Measurements from ENCODE around the gene EFCAB6. TPM values are rescaled to one million over a fixed set of nuclear protein-coding genes. Genes with fewer than 3 reads are reported as not detected.

The EFCAB6 gene
- total and polyA plus RNA-seq, 10 donors: 0.07 to 2.8 (median 0.78) TPM

DNA sequence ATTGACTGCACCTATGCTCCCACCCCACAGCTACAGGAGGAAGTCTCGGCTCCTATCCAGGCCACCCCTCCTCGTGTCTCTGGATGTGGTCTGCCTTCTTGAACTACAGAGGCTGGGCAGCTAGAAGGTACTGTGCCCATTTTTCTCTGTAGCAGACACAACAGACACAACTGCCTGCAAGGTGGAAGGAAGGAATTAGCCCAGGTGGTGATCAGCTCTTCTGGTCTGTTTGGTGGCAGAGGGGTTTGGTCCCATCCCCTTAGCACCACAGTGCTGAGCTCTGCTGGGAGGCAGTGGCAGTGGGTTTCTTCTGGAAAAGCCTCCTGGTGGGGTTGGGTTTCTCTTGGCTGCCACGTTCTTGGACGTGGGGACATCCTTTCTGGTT lies 267.8 kb downstream of the EFCAB6 start:
- TF ChIP-seq POLR2A (IDR thresholded peaks at IDR 0.05) (no peak), POLR2AphosphoS5 (IDR thresholded peaks at IDR 0.05) (no peak)
- TF ChIP-seq, protein P1, sequence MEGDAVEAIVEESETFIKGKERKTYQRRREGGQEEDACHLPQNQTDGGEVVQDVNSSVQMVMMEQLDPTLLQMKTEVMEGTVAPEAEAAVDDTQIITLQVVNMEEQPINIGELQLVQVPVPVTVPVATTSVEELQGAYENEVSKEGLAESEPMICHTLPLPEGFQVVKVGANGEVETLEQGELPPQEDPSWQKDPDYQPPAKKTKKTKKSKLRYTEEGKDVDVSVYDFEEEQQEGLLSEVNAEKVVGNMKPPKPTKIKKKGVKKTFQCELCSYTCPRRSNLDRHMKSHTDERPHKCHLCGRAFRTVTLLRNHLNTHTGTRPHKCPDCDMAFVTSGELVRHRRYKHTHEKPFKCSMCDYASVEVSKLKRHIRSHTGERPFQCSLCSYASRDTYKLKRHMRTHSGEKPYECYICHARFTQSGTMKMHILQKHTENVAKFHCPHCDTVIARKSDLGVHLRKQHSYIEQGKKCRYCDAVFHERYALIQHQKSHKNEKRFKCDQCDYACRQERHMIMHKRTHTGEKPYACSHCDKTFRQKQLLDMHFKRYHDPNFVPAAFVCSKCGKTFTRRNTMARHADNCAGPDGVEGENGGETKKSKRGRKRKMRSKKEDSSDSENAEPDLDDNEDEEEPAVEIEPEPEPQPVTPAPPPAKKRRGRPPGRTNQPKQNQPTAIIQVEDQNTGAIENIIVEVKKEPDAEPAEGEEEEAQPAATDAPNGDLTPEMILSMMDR (IDR thresholded peaks at IDR 0.05 in 8 of 11, conservative IDR thresholded peaks at IDR 0.05 in 3 of 11): no peak
- no peaks in the 10 kb centered on the region for H3K9me3 ChIP-seq
- no peaks in the 10 kb centered on the region for H3K4me1 ChIP-seq
- WGBS, 5 donors: 58 to 79% (median 62%) methylated on average over 4 of the region's 4 CpGs
- no peaks in the 10 kb centered on the region for H3K36me3 ChIP-seq
- H3K4me3 ChIP-seq: no peak overlapping the region
- H3K27me3 ChIP-seq (replicated peaks in 1 of 7): peaks cover 0 to 17% (median 0%) of the 10 kb centered on the region in 7 donors
- no peak for DNase-seq
- intact Hi-C loops (cut with DNase I; ENCODE audit: low total_unique reads): no loop called here
- no peak overlapping the region for H3K27ac ChIP-seq

DNA sequence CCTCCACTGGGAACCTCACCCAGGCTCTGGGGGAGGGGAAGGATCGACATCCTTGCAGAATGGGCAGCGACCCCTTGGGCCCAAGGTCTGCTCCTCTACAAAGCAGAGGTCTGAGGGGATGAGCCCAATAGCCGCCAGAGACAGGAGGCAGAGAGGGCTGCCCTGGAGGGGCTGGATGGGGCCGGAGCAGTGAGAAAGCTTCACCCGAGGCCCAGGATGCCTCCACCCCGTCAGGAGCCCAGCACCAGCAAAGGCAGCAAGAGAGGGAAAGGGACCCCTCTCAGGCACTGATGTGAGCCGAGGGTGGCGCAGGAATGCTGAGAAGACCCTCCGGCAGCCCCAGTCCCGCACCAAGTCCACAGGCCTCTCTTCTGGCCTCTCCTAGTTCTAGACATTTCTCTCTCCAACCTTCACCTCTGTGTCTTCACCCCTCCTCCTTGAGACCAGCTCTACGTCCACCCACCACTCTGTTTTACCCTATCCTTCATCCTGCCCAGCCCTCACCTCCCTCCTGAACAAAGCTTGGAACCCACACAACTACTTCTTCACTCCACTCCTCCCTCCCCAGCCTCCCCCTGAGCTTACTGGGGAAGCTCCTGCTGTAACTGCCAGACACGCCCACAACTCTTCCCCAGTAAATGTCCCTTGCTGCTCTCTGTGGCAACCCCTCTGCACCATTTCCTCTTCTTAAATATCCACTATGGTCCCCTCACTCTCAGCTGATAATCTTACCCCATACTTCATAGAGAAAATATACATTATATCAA lies 268.4 kb downstream of the EFCAB6 start:
- Histone ChIP-seq H3K27me3 (replicated peaks in 1 of 7) (peaks cover 0 to 17% (median 0%) of the 10 kb centered on the region in 7 donors), H3K27ac (no peak overlapping the region), H3K4me3 (no peak overlapping the region), H3K4me1 (no peaks in the 10 kb centered on the region), H3K36me3 (no peaks in the 10 kb centered on the region), H3K9me3 (no peaks in the 10 kb centered on the region)
- TF ChIP-seq POLR2A (IDR thresholded peaks at IDR 0.05) (no peak), POLR2AphosphoS5 (IDR thresholded peaks at IDR 0.05) (no peak)
- TF ChIP-seq, protein P1 (IDR thresholded peaks at IDR 0.05 in 8 of 11, conservative IDR thresholded peaks at IDR 0.05 in 3 of 11): no peak
- no peak for DNase-seq
- intact Hi-C loops (cut with DNase I; ENCODE audit: low total_unique reads): no loop called here
- 71 to 84% (median 79%) methylated on average over 7 to 12 of the region's 12 CpGs for WGBS, 5 donors

DNA sequence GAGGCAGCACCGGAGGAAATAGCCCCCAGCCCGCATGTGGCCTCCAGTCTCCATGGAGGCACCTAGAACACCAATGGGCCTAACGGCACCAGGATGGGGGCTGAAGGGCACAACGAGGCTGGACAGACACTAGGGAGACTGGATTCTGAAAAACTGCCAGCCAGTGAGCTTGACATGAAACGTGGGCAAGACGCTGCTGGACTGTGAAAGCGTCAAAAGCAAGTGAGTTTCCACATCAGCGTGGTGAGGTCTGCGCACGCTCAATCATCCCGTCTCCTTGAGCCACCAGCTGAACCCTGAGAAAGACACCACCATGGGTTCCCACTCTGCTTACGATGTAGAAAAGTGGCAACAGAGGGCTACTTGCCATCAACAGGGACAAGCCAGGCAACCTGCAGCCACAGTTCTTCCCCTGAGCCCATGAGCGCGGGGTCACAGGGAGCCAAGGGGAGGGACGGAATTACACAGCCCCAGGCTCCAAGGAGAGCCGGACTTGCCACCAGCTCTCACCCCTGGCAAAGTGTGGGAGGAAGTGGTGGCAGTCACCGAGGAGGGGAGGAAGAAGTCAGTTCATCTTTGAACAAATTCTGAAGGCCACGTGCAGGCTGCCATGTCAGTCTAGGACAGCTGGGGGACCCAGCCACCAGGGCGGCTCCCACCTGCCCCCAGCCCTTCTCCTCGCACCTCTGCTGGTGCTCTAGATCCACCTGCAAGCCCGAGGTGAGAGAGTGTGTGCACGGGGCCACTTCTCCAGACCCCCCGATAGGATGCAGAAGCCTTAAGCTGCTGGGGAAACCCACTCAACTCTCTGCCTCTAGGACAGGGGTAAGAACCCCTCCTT lies 269.2 kb downstream of the EFCAB6 start:
- TF ChIP-seq POLR2A (IDR thresholded peaks at IDR 0.05): no peak
- TF ChIP-seq, protein P1 (IDR thresholded peaks at IDR 0.05 in 8 of 11, conservative IDR thresholded peaks at IDR 0.05 in 3 of 11): no peak
- TF ChIP-seq POLR2AphosphoS5 (IDR thresholded peaks at IDR 0.05): no peak
- no peak for DNase-seq
- intact Hi-C loops (cut with DNase I; ENCODE audit: low total_unique reads): no loop called here
- H3K27ac ChIP-seq: no peak overlapping the region
- no peaks in the 10 kb centered on the region for H3K9me3 ChIP-seq
- WGBS, 5 donors: 79 to 83% (median 80%) methylated on average over 22 to 23 of the region's 23 CpGs
- H3K36me3 ChIP-seq: no peaks in the 10 kb centered on the region
- peaks cover 0 to 24% (median 0%) of the 10 kb centered on the region in 7 donors for H3K27me3 ChIP-seq (replicated peaks in 1 of 7)
- no peaks in the 10 kb centered on the region for H3K4me1 ChIP-seq
- no peak overlapping the region for H3K4me3 ChIP-seq
